Right lobe of liver (tissue), 6 donors: ENCODE data around the gene NEK9. TPM values are rescaled to one million over a fixed set of nuclear protein-coding genes. Genes with fewer than 3 reads are reported as not detected.

Source experiments
- ATAC-seq, 4 donors: fragments of 200-7000 bp; cut with Tn5 transposase; one replicate each; pipeline ENCODE4 v1.9.1; 2020; ENCODE audit warnings: mild to moderate bottlenecking in 4 of 4, moderate library complexity in 4 of 4
- DNase-seq, 3 donors: peaks; one replicate each; pipeline ENCODE4 v3.0.0-alpha.2; 2020
- H3K27ac ChIP-seq, 3 donors: fragments of 200-600 bp; one replicate each; pipeline ENCODE4 v1.8.0; 2022
- H3K27me3 ChIP-seq, 2 donors: fragments of 200-600 bp; one replicate each; pipeline ENCODE4 v1.8.0; 2022
- H3K36me3 ChIP-seq, 4 donors: fragments of 200-600 bp; sonication (generic) in 1 of 4; one replicate each; pipeline versions ENCODE4 v1.5.1 to v1.8.0; 2017 to 2022; ENCODE audit warnings: control low read depth in 1 of 4
- H3K4me1 ChIP-seq, 4 donors: fragments of 200-600 bp; sonication (generic) in 1 of 4; one replicate each; pipeline versions ENCODE4 v1.5.1 to v1.8.0; 2017 to 2022; ENCODE audit warnings: control low read depth in 1 of 4
- H3K4me3 ChIP-seq, 3 donors: fragments of 200-600 bp; one replicate each; pipeline ENCODE4 v1.8.0; 2022
- H3K9me3 ChIP-seq, 4 donors: fragments of 200-600 bp; sonication (generic) in 1 of 4; one replicate each; pipeline versions ENCODE4 v1.5.1 to v1.8.0; 2017 to 2022; ENCODE audit warnings: control low read depth in 1 of 4
- CTCF ChIP-seq, 4 donors: fragments of 200-600 bp in 3 of 4; fragments of 450-650 bp in 1 of 4; IDR thresholded peaks; one replicate each; pipeline versions ENCODE4 v1.5.1 to v1.8.0; 2016 to 2022; ENCODE audit warnings: antibody characterized with exemption in 4 of 4, mild to moderate bottlenecking in 2 of 4
- POLR2A ChIP-seq: fragments of 450-650 bp; IDR thresholded peaks from one replicate; pipeline ENCODE4 v1.6.1; 2017; ENCODE audit warnings: antibody characterized with exemption, mild to moderate bottlenecking
- WGBS: methylation state at CpG from one replicate; pipeline ENCODE4 v1.1.6; 2018; ENCODE audit warnings: low coverage, low lambda C conversion rate; ENCODE audit not compliant: insufficient coverage; ENCODE audit errors: missing lambda C conversion rate; 5-methylcytosine and 5-hydroxymethylcytosine counted together
- intact Hi-C, 2 donors: fragments of 100-400 bp; cut with DNase I; formaldehyde crosslinking; loops; one replicate each; pipeline versions ENCODE4 v1.11.2 to v1.14.1; 2022
- total RNA-seq, 6 experiments: library from RNA; depleted of rRNA in 2 of 6; stranded (reverse); fragments of >200 nt in 2 of 6; fragmentation: NEBNext Ultra II Directional in 3 of 6; extraction: Animal tissue kit (Norgen Biotek cat#: 25700) in 3 of 6; gene quantifications; one replicate each; pipeline versions ENCODE4 v1.1.0 to v1.2.4, GENCODE V29; 2016 to 2023
- donor health status: DM: no; HTN: yes; CAD: no.
- donor health status: DM: no; HTN: no; CAD: no.
- donor health status: DM: no; HTN: no; CAD: no.
- donor health status: DM: no; HTN: yes; CAD: no.
- donor health status: DM: no; HTN: yes; CAD: no.

The NEK9 gene
- total RNA-seq, 6 experiments from 2014 or later = 22.2 to 56.8 (median 39.6) TPM

- peaks cover 0 to 53% (median 9%) of the 10 kb centered on the region in 4 donors for H3K4me1 ChIP-seq
- ATAC-seq (no peak), DNase-seq (no peak)
- intact Hi-C loops = no loop called here
- no peaks in the 10 kb centered on the region for H3K9me3 ChIP-seq
- WGBS = 88% methylated on average over 1 of the region's 1 CpG
- no peak overlapping the region for H3K4me3 ChIP-seq
- no peaks in the 10 kb centered on the region for H3K27me3 ChIP-seq
- no peak overlapping the region for H3K27ac ChIP-seq
- no peaks in the 10 kb centered on the region for H3K36me3 ChIP-seq
- TF ChIP-seq CTCF (IDR thresholded peaks at IDR 0.05) (no peak), POLR2A (no peak)
These were observed 38.0 kb upstream of the NEK9 start for GRCh38 chr14:75164809-75165208.

- 94% methylated on average over 2 of the region's 2 CpGs for WGBS
- Histone ChIP-seq H3K27me3 (no peaks in the 10 kb centered on the region), H3K4me3 (no peak overlapping the region), H3K27ac (no peak overlapping the region), H3K36me3 (no peaks in the 10 kb centered on the region), H3K4me1 (peaks cover 0 to 64% (median 11%) of the 10 kb centered on the region in 4 donors), H3K9me3 (no peaks in the 10 kb centered on the region)
- ATAC-seq (no peak), DNase-seq (no peak)
- intact Hi-C loops = no loop called here
- TF ChIP-seq CTCF (IDR thresholded peaks at IDR 0.05) = no peak
- TF ChIP-seq POLR2A = no peak
These were observed 36.8 kb upstream of the NEK9 start for GRCh38 chr14:75163677-75164076.

DNA sequence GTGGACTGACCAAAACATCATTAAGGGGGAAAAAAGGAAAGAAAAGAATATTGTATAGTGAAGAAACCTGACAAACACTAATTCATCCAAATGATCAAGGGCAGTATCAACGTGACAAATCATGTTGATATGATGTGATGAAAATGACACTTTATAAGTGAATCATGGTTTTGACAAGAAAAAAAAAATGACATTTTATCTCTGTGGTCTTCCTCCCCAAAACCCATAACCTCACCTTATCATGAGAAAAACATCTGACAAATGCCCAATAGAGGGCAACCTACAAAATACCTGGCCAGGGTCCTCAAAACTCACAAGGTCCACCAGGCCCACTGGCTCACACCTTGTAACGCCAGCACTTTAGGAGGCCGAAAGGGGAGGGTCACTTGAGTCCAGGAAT, 35.8 kb upstream of the NEK9 start:
- ATAC-seq = no peak

GRCh38 chr14:75158843-75159614, 32.2 kb upstream of the NEK9 start:
- DNase-seq (no peak), ATAC-seq (peak; percentile 91 to 95 (median 94))
- Histone ChIP-seq H3K36me3 (no peaks in the 10 kb centered on the region), H3K27ac (peak overlapping the region; percentile 66 to 80 (median 69)), H3K9me3 (no peaks in the 10 kb centered on the region), H3K27me3 (no peaks in the 10 kb centered on the region), H3K4me1 (peaks cover 0 to 41% (median 14%) of the 10 kb centered on the region in 4 donors), H3K4me3 (no peak overlapping the region)
- intact Hi-C loops = no loop called here
- 96% methylated on average over 6 of the region's 6 CpGs for WGBS
- TF ChIP-seq CTCF (IDR thresholded peaks at IDR 0.05) (no peak), POLR2A (no peak)

More for the DNA sequence above, 35.8 kb upstream of the NEK9 start:
- 60% methylated on average over 2 of the region's 3 CpGs for WGBS
- peaks cover 0 to 56% (median 11%) of the 10 kb centered on the region in 4 donors for H3K4me1 ChIP-seq
- intact Hi-C loops = no loop called here
- no peaks in the 10 kb centered on the region for H3K27me3 ChIP-seq
- H3K27ac ChIP-seq = peak overlapping the region in 1 of 3 donors; percentile 12
- H3K36me3 ChIP-seq = no peaks in the 10 kb centered on the region
- TF ChIP-seq CTCF (IDR thresholded peaks at IDR 0.05) (no peak), POLR2A (no peak)
- no peak for DNase-seq
- H3K4me3 ChIP-seq = no peak overlapping the region
- H3K9me3 ChIP-seq = no peaks in the 10 kb centered on the region
